NT2/D1 (cell line): ENCODE results near the gene COLQ.
"Not testable (repeated sequence)": the region's sequence is repeated elsewhere in the genome, so short reads cannot be mapped to it uniquely, and the experiment has no call there.

ENCODE experiments used
- DNase-seq: peaks from one replicate; pipeline ENCODE4 v3.0.0-alpha.2; 2011; ENCODE audit warnings: low read depth, low spot score
- H3K27me3 ChIP-seq: 2 replicates; pipeline ENCODE4 v1.6.0; 2011; ENCODE audit warnings: mild to moderate bottlenecking; ENCODE audit not compliant: insufficient read length, insufficient read depth
- H3K36me3 ChIP-seq: 2 replicates; pipeline ENCODE4 v1.6.1; 2011; ENCODE audit warnings: mild to moderate bottlenecking, low read length, mixed read lengths; ENCODE audit not compliant: insufficient read depth, insufficient read length
- H3K4me1 ChIP-seq: 2 replicates; pipeline ENCODE4 v1.5.1; 2011; ENCODE audit not compliant: insufficient read depth, insufficient read length
- H3K4me3 ChIP-seq: 2 replicates; pipeline ENCODE4 v1.5.1; 2011; ENCODE audit warnings: low read depth; ENCODE audit not compliant: insufficient read length
- H3K9ac ChIP-seq: 2 replicates; pipeline ENCODE4 v1.6.0; 2011; ENCODE audit warnings: low read depth; ENCODE audit not compliant: insufficient read length
- H3K9me3 ChIP-seq: 2 replicates; pipeline ENCODE4 v1.5.1; 2011; ENCODE audit warnings: mild to moderate bottlenecking, low read length; ENCODE audit not compliant: insufficient read depth
- SUZ12 ChIP-seq: IDR thresholded peaks from 2 replicates; pipeline ENCODE4 v1.6.1; 2011; ENCODE audit not compliant: insufficient read length, insufficient read depth; ENCODE audit errors: extremely low read depth
- YY1 ChIP-seq: IDR thresholded peaks from 2 replicates; pipeline ENCODE4 v1.6.1; 2011; ENCODE audit not compliant: insufficient read length, insufficient read depth
- ZNF274 ChIP-seq: IDR thresholded peaks from 2 replicates; pipeline ENCODE4 v1.6.1; 2011; ENCODE audit warnings: mild to moderate bottlenecking, low read depth, low read length

COLQ gene

DNA sequence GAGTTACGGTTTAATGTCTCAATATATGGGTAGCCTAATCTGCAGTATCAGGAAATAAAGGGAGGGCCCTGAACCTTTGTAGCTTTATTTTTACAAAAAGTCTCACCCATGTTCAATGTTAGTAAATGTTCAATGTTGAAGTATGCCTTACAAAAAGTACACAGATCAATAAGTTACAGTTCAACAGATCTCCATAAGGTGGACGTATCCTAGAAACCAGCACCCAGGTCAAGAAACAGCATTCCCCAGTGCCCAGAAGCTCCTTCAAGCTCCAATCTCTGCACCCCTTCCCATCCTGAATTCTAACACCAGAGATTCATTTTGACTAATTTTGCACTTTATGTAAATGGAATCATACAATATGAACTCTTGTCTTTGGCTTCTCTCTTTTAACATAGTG lies 31.3 kb downstream of the COLQ start:
- DNase-seq, result no peak
- H3K27me3 ChIP-seq, result no peaks in the 10 kb centered on the region
- H3K4me1 ChIP-seq, result peaks cover 2% of the 10 kb centered on the region
- no peaks in the 10 kb centered on the region for H3K9me3 ChIP-seq
- TF ChIP-seq YY1 (no peak), SUZ12 (no peak), ZNF274 (no peak)
- no peak overlapping the region for H3K9ac ChIP-seq
- no peaks in the 10 kb centered on the region for H3K36me3 ChIP-seq
- H3K4me3 ChIP-seq, result no peak overlapping the region

DNA sequence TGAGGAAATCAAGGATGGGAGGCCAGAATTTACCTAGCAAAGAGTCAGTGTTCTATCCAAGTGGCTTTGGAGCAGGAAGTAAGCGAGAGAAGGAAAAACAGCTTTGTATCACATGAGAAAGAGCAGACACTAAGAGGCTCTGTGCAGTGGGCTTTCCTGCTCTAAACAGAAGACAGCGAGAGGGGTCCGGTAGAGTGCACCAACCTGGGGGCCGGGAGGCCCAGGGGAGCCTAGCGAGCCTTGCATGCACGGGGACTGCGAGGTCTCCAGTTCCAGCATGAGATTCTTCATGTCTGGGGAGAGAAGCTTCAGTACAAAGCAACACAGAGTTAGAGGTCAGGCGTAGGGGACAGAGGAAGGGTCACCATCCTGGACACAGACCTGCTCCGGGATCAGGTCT lies 33.5 kb downstream of the COLQ start:
- Histone ChIP-seq H3K9me3 (no peaks in the 10 kb centered on the region), H3K4me1 (peaks cover under 1% of the 10 kb centered on the region), H3K4me3 (no peak overlapping the region), H3K27me3 (no peaks in the 10 kb centered on the region), H3K9ac (no peak overlapping the region), H3K36me3 (no peaks in the 10 kb centered on the region)
- DNase-seq, result no peak
- TF ChIP-seq YY1 (no peak), ZNF274 (no peak), SUZ12 (no peak)

DNA sequence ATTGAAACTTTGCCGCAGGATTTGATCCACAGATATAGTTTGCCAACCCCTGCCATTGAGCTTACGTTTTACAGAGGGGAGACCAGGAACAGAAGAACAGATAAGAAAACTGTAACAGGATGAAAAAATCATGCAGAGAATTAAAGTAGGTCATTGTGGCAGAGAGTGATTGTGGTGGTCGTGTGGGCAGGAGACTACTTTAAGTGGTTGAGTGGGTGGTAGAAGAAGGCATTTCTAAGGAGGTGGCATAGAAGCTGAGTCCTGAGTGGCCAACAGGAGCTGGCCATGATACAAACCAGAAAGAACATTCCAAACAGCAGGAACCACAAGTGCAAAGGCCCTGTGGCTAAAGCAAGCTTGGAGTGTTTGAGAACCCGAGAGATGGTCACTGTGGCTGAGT lies 34.5 kb downstream of the COLQ start:
- H3K4me3 ChIP-seq, result no peak overlapping the region
- TF ChIP-seq YY1 (no peak), SUZ12 (no peak), ZNF274 (no peak)
- no peaks in the 10 kb centered on the region for H3K27me3 ChIP-seq
- no peak overlapping the region for H3K9ac ChIP-seq
- H3K4me1 ChIP-seq, result no peaks in the 10 kb centered on the region
- H3K9me3 ChIP-seq, result no peaks in the 10 kb centered on the region
- DNase-seq, result no peak
- no peaks in the 10 kb centered on the region for H3K36me3 ChIP-seq

DNA sequence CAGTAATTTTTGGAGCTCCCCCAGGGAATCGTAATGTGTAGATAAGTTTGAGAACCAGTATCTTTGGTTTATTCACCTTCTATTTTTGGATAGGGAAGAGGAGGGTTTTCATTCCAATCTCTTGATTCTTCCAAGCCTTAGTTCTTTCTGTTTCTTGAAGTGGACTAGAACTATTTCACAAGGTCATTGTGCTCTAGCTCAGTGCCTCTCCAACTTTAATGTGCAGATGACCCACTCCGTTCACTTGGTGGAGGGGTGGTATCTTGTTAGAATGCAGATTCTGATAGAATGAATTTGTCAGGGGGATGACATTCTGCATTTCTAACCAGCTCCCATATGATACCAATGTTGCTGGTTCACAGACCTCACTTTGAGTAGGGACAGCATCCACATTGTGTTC lies 35.5 kb downstream of the COLQ start:
- no peaks in the 10 kb centered on the region for H3K27me3 ChIP-seq
- no peak overlapping the region for H3K9ac ChIP-seq
- H3K36me3 ChIP-seq, result no peaks in the 10 kb centered on the region
- no peaks in the 10 kb centered on the region for H3K9me3 ChIP-seq
- no peaks in the 10 kb centered on the region for H3K4me1 ChIP-seq
- TF ChIP-seq SUZ12 (no peak), ZNF274 (no peak), YY1 (no peak)
- no peak overlapping the region for H3K4me3 ChIP-seq
- no peak for DNase-seq

DNA sequence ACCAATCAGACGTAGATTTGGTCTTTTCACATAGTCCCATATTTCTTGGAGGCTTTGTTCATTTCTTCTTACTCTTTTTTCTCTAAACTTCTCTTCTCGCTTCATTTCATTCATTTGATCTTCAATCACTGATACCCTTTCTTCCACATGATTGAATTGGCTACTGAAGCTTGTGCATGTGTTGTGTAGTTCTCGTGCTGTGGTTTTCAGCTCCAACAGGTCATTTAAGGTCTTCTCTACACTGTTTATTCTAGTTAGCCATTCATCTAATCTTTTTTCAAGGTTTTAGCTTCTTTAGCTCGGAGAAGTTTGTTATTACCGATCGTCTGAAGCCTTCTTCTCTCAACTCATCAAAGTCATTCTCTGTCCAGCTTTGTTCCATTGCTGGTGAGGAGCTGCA lies 37.0 kb downstream of the COLQ start:
- H3K4me3 ChIP-seq, H3K9ac ChIP-seq, DNase-seq, H3K9me3 ChIP-seq, H3K27me3 ChIP-seq, H3K4me1 ChIP-seq, H3K36me3 ChIP-seq: not testable (repeated sequence)

DNA sequence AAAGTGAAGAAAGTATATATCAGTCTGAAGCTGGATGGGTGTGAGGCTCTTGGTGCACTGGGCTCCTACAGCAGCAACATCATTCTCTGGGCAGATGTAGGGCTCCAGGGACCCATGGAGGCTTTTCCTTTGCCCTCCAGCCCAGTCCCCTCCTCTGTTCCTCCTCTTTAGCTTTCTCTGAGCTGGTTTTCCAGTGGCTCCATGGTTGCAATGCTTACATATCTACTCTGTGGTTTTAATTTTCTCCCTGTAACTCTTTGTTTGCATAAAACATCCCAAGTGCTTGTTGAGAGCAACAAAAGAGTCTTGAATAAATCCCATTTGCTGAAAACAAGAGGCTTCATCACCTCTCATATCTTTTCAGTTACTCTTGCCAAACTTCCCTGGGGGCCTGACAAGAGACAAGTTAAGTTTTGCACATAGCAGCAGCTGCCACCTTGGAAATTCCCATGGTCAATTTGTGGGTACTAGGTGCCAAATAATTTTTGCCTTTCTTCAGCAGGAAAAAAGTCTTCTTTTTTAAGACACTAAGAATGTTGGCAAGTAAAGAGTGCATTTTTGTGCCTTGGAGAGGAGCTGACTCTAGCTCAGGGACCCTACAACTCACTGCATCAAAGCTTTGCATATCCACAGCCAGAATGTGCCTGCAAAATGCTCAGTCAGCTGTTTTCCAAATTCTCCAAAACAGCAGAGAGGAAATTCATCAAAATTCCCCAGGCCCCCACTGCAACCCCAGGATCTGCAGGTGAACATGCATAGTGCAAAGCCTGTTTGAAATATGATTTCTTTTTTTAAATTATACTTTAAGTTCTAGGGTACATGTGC lies 41.9 kb downstream of the COLQ start:
- no peaks in the 10 kb centered on the region for H3K27me3 ChIP-seq
- DNase-seq, result no peak
- H3K36me3 ChIP-seq, result no peaks in the 10 kb centered on the region
- no peak overlapping the region for H3K4me3 ChIP-seq
- TF ChIP-seq ZNF274, result no peak
- no peak for TF ChIP-seq SUZ12
- no peak for TF ChIP-seq YY1
- no peak overlapping the region for H3K9ac ChIP-seq
- no peaks in the 10 kb centered on the region for H3K9me3 ChIP-seq
- no peaks in the 10 kb centered on the region for H3K4me1 ChIP-seq

DNA sequence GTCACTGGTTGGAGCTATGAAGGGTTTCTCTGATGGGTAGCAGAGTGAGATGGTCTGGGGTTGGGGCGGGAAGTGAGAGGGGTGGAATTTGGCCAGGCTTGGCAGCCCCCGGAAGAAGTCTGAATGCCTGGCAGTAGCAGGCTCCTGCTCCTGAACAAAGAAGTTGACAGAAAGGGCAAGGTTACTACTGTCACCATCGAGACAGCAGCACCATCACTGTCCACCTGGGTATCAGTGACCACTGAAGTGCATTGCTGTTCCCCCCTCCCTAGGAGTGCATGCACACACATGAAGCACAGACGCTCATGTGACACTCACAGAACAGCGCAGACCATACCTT lies 42.9 kb downstream of the COLQ start:
- H3K36me3 ChIP-seq, result no peaks in the 10 kb centered on the region
- no peak overlapping the region for H3K9ac ChIP-seq
- no peaks in the 10 kb centered on the region for H3K9me3 ChIP-seq
- TF ChIP-seq YY1, result no peak
- no peak for TF ChIP-seq ZNF274
- TF ChIP-seq SUZ12, result no peak
- H3K27me3 ChIP-seq, result no peaks in the 10 kb centered on the region
- H3K4me3 ChIP-seq, result no peak overlapping the region
- no peaks in the 10 kb centered on the region for H3K4me1 ChIP-seq
- no peak for DNase-seq
